HL-60 (cell line): ENCODE data around the gene NSUN6.

Experiments
- GABPA ChIP-seq: IDR thresholded peaks from 2 replicates; pipeline ENCODE4 v1.6.1; 2012; ENCODE audit warnings: low read depth
- POLR2AphosphoS5 ChIP-seq: IDR thresholded peaks from 2 replicates; pipeline ENCODE4 v1.6.1; 2012; ENCODE audit warnings: low read depth
- SPI1 ChIP-seq: IDR thresholded peaks from 2 replicates; pipeline ENCODE4 v1.6.1; 2012; ENCODE audit warnings: low read depth, mild to moderate bottlenecking, borderline replicate concordance
- TF ChIP-seq, protein P1 (sequence below): IDR thresholded peaks from one replicate; pipeline ENCODE4 v1.5.1; 2011; ENCODE audit warnings: low read length, control low read depth, inconsistent platforms; ENCODE audit not compliant: insufficient read depth
- TF ChIP-seq, protein P2 (sequence below): IDR thresholded peaks from 2 replicates; pipeline ENCODE4 v1.6.1; 2012; ENCODE audit warnings: low read depth; ENCODE audit not compliant: insufficient replicate concordance

DNA sequence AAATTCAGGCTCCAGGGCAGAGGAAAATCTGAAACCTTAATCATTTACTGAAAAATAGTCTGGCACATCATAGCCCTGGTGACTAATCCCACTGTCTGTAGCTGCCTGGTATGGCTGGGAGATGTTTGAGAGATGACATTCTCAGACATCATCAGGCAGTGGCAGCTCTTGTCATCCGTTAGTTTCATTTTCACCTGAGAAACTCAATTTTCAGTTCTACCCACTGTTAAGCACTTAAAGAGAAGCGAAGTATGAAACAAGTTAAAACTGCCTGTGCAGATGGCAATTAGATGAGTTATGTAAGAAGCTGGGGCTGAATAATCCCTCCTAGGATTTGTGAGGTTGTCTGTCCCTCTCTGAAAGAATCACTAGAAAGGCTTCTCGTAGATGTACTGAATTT, 150.2 kb downstream of the NSUN6 start:
- TF ChIP-seq, protein P1, sequence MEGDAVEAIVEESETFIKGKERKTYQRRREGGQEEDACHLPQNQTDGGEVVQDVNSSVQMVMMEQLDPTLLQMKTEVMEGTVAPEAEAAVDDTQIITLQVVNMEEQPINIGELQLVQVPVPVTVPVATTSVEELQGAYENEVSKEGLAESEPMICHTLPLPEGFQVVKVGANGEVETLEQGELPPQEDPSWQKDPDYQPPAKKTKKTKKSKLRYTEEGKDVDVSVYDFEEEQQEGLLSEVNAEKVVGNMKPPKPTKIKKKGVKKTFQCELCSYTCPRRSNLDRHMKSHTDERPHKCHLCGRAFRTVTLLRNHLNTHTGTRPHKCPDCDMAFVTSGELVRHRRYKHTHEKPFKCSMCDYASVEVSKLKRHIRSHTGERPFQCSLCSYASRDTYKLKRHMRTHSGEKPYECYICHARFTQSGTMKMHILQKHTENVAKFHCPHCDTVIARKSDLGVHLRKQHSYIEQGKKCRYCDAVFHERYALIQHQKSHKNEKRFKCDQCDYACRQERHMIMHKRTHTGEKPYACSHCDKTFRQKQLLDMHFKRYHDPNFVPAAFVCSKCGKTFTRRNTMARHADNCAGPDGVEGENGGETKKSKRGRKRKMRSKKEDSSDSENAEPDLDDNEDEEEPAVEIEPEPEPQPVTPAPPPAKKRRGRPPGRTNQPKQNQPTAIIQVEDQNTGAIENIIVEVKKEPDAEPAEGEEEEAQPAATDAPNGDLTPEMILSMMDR = no peak
- TF ChIP-seq, protein P2, sequence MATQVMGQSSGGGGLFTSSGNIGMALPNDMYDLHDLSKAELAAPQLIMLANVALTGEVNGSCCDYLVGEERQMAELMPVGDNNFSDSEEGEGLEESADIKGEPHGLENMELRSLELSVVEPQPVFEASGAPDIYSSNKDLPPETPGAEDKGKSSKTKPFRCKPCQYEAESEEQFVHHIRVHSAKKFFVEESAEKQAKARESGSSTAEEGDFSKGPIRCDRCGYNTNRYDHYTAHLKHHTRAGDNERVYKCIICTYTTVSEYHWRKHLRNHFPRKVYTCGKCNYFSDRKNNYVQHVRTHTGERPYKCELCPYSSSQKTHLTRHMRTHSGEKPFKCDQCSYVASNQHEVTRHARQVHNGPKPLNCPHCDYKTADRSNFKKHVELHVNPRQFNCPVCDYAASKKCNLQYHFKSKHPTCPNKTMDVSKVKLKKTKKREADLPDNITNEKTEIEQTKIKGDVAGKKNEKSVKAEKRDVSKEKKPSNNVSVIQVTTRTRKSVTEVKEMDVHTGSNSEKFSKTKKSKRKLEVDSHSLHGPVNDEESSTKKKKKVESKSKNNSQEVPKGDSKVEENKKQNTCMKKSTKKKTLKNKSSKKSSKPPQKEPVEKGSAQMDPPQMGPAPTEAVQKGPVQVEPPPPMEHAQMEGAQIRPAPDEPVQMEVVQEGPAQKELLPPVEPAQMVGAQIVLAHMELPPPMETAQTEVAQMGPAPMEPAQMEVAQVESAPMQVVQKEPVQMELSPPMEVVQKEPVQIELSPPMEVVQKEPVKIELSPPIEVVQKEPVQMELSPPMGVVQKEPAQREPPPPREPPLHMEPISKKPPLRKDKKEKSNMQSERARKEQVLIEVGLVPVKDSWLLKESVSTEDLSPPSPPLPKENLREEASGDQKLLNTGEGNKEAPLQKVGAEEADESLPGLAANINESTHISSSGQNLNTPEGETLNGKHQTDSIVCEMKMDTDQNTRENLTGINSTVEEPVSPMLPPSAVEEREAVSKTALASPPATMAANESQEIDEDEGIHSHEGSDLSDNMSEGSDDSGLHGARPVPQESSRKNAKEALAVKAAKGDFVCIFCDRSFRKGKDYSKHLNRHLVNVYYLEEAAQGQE = no peak
- TF ChIP-seq SPI1 (no peak), GABPA (no peak), POLR2AphosphoS5 (no peak)
